GM04504 (cell line): ENCODE results near the gene RBM19.

Source experiments
- DNase-seq: peaks from one replicate; pipeline ENCODE4 v3.0.0-alpha.2; 2012; ENCODE audit warnings: low read depth

RBM19 gene

DNA sequence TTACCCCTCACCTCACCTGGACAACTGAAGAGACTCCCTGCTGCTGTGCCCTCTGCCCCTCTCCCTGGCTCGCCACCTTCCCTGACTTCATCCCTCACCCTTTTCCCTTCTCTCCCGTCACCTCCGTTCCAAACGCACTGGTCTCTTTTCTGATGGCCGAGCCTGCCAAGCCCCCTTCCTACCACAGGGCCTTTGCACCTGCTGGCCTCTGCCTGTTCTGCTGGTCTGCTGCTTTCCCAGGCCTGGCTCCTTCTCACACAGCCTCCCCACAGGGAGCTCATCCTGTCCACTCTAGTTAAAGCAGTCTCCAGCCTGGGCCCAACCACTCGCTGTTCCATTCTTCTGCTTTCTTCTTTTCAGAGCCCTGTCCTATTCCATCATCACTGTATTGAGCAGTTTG lies 34.6 kb downstream of the RBM19 start:
- DNase-seq: no peak

DNA sequence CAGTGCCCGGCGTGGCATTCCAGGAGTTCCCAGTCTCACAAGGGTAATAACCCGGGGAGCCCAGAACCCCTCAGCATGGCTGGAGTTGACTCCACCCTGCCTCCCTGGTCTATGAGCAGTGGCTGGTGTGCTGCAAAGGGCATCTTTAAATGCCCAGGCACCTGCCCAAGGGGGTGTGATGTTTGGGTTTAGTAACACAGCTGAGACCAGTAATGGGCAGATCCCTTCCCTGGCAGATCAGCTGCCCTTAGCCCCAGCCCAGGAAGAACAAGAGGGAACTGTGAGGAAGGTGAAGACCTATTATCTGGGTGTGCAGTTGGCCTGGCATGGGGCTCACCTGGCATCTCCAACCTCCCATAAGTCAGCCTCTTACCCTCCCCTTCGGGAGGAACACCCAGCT lies 35.9 kb downstream of the RBM19 start:
- DNase-seq: no peak

- DNase-seq: no peak
Observed at GRCh38 chr12:113929312-113929989, 36.7 kb downstream of the RBM19 start.

DNA sequence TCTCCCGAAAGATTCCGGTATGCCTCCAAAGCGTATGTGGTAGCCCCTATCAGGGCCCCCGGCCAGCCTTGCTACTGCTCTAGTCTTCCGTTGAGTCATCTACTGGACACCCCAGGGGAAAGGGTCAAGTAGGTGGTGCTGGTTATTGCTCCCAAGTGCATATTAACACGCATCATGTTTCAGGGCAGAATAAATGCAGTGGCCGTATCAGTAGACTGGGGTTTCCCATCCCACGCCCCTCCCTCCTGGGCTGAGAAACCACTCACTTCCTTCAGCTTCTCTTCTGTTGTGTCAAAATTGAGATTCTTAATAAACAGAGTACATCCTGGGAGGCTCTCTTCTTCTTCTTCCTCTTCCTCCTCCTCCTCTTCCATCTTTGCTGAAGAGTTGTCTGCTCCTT lies 39.3 kb downstream of the RBM19 start:
- no peak for DNase-seq

GRCh38 chr12:113924341-113924740 lies 41.8 kb downstream of the RBM19 start:
- no peak for DNase-seq

- DNase-seq: no peak
Observed at GRCh38 chr12:113923251-113923650, 42.9 kb downstream of the RBM19 start.

DNA sequence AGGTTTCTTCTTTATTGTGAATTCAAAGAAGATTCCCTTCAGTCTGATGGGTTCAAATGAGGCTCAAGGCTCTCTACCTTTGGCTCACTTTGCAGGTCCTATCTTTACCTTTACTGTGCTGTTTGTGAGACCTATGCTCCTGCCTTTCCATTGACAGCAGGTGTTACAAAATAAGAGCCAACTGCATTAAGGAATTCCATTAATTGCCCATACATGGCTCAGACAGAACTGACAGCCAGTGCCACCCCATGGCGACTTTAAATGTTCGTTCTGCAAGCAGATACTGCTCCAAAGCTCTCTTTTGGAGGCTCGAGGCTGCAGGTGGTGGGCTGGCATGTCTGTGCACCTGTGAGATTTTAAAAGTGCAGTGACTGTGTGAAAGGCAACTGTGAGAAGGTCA lies 44.7 kb downstream of the RBM19 start:
- no peak for DNase-seq

DNA sequence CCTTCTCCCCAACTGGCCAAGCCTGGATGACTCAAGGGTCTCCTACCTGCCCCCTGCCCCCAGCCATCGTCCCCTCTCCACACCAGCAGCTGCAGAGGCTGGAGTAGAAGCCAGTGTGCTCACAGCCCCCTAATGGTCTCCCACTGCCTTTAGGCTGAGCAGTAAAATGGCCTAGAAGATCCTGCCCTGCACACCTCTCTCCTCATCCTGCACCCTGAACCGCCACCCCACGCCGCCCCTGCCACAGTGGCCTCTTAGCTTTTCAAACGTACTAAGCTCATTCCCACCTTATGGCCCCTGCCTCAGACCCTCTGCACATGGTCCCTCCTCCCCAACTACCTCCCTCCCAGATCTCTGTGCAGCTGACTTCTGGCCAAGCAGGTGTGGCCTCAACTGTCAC lies 46.3 kb downstream of the RBM19 start:
- no peak for DNase-seq

DNA sequence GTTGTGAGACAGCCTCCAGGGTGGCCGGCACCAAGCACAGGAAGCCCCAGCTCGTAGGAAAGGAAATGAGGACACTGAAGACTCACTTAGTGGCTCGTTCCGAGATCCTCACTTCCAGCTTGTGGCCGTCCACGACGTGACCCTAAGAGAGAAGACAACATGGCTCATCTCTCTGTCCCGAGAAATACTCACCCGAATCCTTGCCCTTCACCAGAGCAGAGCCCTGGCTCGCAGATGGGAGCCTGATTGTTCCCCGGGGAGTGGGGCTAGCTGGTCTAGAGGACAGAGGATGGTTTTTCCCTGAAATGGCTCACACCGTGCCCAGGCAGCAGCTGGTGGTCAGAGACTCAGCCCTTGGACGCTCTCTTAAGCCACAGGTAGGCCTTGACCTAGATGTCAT lies 47.8 kb downstream of the RBM19 start:
- DNase-seq: no peak

DNA sequence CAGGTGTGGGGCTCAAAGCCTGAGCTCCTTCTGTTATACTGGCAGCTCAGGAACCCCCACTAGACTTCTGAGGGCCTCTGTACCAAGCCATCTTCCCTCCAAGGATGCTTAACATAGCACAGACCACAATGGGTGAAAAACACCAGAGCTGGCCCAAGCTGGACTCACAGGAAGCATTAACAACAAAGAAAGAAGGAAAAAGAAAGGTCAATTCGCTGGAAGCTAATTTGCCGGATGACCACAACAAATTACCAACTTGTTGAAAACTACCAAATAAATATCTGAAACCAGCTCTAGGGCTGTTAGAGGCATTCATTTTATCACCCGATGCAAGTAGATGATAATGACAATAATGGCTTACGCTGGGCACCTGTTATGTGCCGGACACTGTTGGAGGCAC lies 48.7 kb downstream of the RBM19 start:
- DNase-seq: no peak

DNA sequence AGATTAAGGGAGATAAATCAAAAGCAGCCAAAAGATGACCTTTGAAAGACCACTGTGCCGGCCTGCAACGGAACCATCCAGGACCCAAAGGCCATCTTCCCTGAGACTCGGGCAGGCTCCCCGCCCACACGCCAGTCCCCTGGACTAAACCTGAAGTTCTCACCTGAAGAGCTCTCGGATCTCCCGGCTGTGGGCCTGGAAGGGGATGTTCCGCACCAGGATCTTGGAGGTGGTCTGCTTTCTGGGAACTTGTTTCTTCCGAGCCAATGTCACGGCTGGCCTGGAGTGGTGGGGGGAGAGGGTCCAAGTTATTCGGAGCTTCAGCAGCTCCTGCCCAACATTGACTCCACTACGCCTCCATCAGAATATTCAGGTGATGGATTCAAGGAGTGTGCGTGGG lies 51.3 kb downstream of the RBM19 start:
- DNase-seq: no peak

DNA sequence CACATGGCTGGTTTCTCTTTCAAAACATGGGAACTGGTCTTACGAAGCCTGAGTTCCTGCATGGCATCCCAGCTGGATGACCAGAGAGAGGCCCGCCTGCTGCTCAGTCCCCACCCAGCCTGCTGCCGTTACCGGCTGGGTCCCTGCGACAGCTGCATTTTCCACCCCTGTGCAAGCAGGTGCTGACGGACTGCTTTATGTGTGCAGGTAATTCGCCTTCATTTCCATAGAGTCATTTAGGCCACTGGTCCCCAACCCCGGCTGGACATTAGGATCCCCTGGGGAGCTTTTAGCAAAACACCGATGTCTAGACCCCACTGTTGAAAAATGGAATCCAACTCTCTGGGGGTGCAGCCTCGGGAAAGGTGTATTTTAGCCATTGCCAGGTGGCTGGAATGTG lies 51.9 kb downstream of the RBM19 start:
- no peak for DNase-seq

DNA sequence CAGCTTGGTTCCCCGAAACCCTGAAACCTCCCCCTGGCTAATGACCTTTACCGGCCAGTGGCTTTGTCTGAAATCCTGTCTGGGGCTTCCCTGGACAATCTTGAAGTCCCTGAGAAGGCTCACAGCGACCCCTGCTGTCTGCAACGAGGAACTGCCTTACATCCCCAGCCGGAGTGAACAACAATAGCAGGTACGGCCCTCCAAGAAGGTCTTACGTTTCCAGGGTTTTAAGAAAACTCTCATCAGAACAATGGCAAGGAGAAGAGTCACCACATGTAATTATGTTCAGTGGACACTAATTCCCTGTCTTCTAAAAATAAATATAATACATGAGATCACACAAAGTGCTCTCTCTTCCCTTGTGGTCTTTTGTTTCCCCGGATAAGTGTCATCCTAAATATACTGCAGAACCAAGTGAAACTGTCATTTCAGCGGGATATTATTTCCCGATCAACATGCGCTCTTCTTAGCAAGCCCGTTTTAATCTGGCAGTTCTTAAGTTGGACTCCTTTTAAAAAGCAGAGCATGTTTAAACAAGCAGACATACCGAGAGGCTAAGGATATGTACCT lies 53.3 kb downstream of the RBM19 start:
- DNase-seq: peak; percentile 27

DNA sequence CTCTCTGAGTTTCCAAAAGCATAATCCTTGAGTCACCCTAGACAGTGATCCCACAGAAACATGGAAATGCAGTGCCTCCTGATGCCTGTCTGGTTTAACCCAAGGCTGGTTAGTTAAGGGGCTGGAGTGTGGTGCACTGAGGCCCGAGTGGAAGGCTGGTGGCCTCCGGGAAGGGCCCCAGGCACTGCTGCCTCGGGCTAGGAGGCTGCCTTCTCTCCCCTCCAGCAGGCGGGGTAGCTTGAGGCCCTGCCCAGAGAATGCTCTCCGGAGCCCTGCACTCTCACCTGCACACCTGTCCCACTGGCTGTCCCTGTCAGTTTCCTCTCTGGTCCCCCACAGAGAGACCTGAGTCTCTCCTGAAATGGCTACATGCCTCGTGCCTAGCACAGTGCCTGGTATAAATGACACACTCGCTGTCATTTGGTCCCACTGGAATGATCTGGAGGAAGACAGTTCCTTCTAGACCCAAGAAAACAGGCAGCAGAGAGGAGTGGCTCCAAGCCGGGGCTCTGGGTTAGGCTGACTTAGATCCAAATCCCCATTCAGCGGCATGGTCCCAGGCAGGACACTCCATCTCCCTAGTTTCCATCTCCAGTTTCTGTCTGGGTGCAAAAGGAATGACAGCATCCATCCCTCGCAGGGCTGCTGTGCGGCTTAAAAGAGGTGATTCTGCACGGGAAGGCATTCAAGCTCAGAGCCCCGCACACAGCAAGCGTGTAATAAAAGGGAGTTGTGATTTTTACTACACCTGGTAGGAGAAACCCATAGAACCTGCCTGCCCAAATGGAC lies 54.0 kb downstream of the RBM19 start:
- no peak for DNase-seq

GRCh38 chr12:113910751-113911272 lies 55.3 kb downstream of the RBM19 start:
- no peak for DNase-seq

GRCh38 chr12:113909776-113910420 lies 56.2 kb downstream of the RBM19 start:
- DNase-seq: no peak

GRCh38 chr12:113908584-113909100 lies 57.5 kb downstream of the RBM19 start:
- DNase-seq: no peak

GRCh38 chr12:113907446-113908180 lies 58.5 kb downstream of the RBM19 start:
- DNase-seq: no peak

DNA sequence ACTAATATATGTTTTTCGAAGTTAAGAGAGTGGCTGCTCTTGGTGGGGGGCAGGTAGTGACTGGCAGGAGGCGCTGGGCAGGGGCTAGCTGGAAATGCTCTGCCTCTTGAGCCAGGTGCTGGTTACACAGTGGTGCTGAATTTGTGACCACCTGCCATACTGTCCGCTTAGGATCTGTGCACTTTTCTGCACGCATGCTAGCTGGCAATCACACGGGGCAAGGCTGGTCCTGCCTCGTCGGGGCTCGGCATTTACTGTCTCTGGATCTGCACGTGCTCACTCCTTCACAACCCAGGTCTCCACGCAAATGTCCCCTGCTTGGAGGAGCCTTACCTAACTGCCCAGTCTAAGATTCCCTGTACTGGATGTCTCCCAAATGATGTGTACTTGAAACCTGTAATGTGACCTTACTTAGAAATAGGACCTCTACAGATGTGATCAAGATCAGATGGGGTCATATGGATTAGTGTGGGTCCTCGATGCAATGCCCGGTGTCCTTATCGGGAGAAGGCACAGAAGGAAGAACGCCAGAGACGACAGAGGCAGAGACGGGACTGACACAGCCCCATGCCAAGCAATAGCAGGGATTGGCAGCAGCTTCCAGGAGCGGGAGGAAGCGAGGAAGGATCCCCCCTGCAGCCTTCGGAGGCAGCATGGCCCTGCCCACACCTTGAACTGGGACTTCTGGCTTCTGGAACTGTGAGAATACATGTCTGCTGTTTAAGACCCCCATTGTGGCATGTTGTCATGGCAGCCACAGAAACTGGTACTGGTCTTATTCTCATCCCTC lies 59.5 kb downstream of the RBM19 start:
- DNase-seq: no peak

- no peak for DNase-seq
Observed at GRCh38 chr12:113905829-113906228, 60.3 kb downstream of the RBM19 start.

DNA sequence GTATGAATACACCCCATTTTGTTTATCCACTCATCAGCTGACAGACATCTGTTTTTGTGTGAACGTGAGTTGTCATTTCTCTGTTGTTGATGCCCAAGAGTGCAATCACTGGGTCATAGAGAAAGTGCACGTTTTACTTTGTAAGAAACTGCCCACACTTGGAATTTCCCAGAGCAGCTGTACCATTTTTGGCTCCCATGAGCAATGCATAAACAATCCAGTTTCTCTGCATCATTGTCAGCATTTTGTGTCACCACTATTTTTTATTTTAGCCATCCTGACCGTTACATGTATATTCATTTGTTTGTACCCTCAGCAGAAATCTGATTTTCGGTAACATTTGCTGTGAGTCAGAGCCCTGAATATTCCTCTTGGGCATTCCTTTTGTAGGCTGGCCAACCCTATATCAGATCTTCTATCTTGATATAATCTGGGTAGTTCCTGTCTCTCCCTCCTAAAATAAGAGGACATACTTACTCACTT lies 62.7 kb downstream of the RBM19 start:
- peak; percentile 26 for DNase-seq
